SK-N-SH treated with all-trans-retinoic acid at 6 μM for 48 hours (cell line): ENCODE results near the gene BBC3.

ENCODE experiments used
- ARNTL ChIP-seq: fragments of 450-650 bp; formaldehyde crosslinking; IDR thresholded peaks from 2 replicates; pipeline ENCODE4 v1.5.0; 2020; ENCODE audit warnings: low read depth, mild to moderate bottlenecking, moderate library complexity, borderline replicate concordance
- ESRRG ChIP-seq: fragments of 250-450 bp; sonication (Bioruptor Pico); IDR thresholded peaks from 2 replicates; pipeline ENCODE4 v1.6.1; 2021; ENCODE audit warnings: mild to moderate bottlenecking
- ISL1 ChIP-seq: fragments of 250-450 bp; sonication (Bioruptor Pico); IDR thresholded peaks from 2 replicates; pipeline ENCODE4 v2.1.2; 2022; ENCODE audit warnings: mild to moderate bottlenecking, moderate library complexity
- PPARA ChIP-seq: fragments of 250-450 bp; sonication (Bioruptor Pico); IDR thresholded peaks from 2 replicates; pipeline ENCODE4 v1.5.0; 2020; ENCODE audit warnings: mild to moderate bottlenecking, borderline replicate concordance
- TSHZ2 ChIP-seq: fragments of 250-450 bp; sonication (Bioruptor Pico); IDR thresholded peaks from 2 replicates; pipeline ENCODE4 v1.5.0; 2020; ENCODE audit warnings: mild to moderate bottlenecking, moderate library complexity
- ZFP30 ChIP-seq: fragments of 450-650 bp; formaldehyde crosslinking; IDR thresholded peaks from 2 replicates; pipeline ENCODE4 v1.5.0; 2022; ENCODE audit warnings: mild to moderate bottlenecking, moderate library complexity
- ZNF8 ChIP-seq: fragments of 450-650 bp; formaldehyde crosslinking; IDR thresholded peaks from 2 replicates; pipeline ENCODE4 v1.5.0; 2020; ENCODE audit warnings: mild to moderate bottlenecking, moderate library complexity

GRCh38 chr19:47215581-47215980, 15.4 kb downstream of the BBC3 start:
- TF ChIP-seq TSHZ2 (CRISPR knock-in tag) (no peak), ZFP30 (CRISPR knock-in tag) (no peak), ARNTL (CRISPR knock-in tag) (no peak), ZNF8 (CRISPR knock-in tag) (no peak), PPARA (CRISPR knock-in tag) (no peak), ESRRG (CRISPR knock-in tag) (no peak), ISL1 (CRISPR knock-in tag) (no peak)
